HuH-7.5 (cell line): ENCODE results near the gene GCNT4.
A peak's percentile ranks its signal among the peaks of the same experiment; 100 is the strongest.
"Not testable (repeated sequence)": the region's sequence is repeated elsewhere in the genome, so short reads cannot be mapped to it uniquely, and the experiment has no call there.

ENCODE experiments used
- DNase-seq: peaks from one replicate; pipeline ENCODE4 v3.0.0; 2011; ENCODE audit warnings: low spot score

The GCNT4 gene

GRCh38 chr5:75052192-75053053 is at the start of gene GCNT4:
TSS of gene GCNT4 (minus strand) at chr5:75052558. CDS start at chr5:75030037, 22,521 bp downstream.
- DNase-seq: peak; percentile 22

GRCh38 chr5:75095956-75096355 is 43.6 kb upstream of the GCNT4 start:
- not testable (repeated sequence) for DNase-seq

GRCh38 chr5:75091597-75091996 is 39.2 kb upstream of the GCNT4 start:
- DNase-seq: no peak

GRCh38 chr5:75089662-75090061 is 37.3 kb upstream of the GCNT4 start:
- no peak for DNase-seq

GRCh38 chr5:75089137-75089536 is 36.8 kb upstream of the GCNT4 start:
- no peak for DNase-seq

GRCh38 chr5:75088648-75089047 is 36.3 kb upstream of the GCNT4 start:
- DNase-seq: no peak

GRCh38 chr5:75081510-75081909 is 29.2 kb upstream of the GCNT4 start:
- no peak for DNase-seq

- DNase-seq: not testable (repeated sequence)
These were observed 27.0 kb upstream of the GCNT4 start for GRCh38 chr5:75079346-75079745.

- DNase-seq: no peak
These were observed 25.7 kb upstream of the GCNT4 start for GRCh38 chr5:75078027-75078426.

- no peak for DNase-seq
These were observed 19.7 kb upstream of the GCNT4 start for GRCh38 chr5:75072061-75072460.

- DNase-seq: no peak
These were observed 18.7 kb upstream of the GCNT4 start for GRCh38 chr5:75071100-75071499.

GRCh38 chr5:75067434-75067833 is 15.1 kb upstream of the GCNT4 start:
- DNase-seq: no peak

GRCh38 chr5:75062925-75063531 is 10.7 kb upstream of the GCNT4 start:
- no peak for DNase-seq

- no peak for DNase-seq
These were observed 7.7 kb upstream of the GCNT4 start for GRCh38 chr5:75059912-75060545.

GRCh38 chr5:75058986-75059535 is 6.7 kb upstream of the GCNT4 start:
- DNase-seq: no peak

- no peak for DNase-seq
These were observed 5.2 kb upstream of the GCNT4 start for GRCh38 chr5:75057561-75057960.

GRCh38 chr5:75055727-75056144 is 3.4 kb upstream of the GCNT4 start:
- DNase-seq: no peak

GRCh38 chr5:75054134-75054930 is 2.0 kb upstream of the GCNT4 start:
- DNase-seq: peak; percentile 19

- peak; percentile 27 for DNase-seq
These were observed 1.2 kb upstream of the GCNT4 start for GRCh38 chr5:75053304-75054133.

GRCh38 chr5:75053054-75053303 is 621 bp upstream of the GCNT4 start:
- no peak for DNase-seq

- no peak for DNase-seq
These were observed 1.1 kb downstream of the GCNT4 start for GRCh38 chr5:75051217-75051751.
